Measurements from ENCODE around the gene ZBTB7C. TPM values are rescaled to one million over a fixed set of nuclear protein-coding genes. Genes with fewer than 3 reads are reported as not detected.

Gene ZBTB7C
- total RNA-seq, 1 experiment from 2014 or later, result 0.10 TPM

DNA sequence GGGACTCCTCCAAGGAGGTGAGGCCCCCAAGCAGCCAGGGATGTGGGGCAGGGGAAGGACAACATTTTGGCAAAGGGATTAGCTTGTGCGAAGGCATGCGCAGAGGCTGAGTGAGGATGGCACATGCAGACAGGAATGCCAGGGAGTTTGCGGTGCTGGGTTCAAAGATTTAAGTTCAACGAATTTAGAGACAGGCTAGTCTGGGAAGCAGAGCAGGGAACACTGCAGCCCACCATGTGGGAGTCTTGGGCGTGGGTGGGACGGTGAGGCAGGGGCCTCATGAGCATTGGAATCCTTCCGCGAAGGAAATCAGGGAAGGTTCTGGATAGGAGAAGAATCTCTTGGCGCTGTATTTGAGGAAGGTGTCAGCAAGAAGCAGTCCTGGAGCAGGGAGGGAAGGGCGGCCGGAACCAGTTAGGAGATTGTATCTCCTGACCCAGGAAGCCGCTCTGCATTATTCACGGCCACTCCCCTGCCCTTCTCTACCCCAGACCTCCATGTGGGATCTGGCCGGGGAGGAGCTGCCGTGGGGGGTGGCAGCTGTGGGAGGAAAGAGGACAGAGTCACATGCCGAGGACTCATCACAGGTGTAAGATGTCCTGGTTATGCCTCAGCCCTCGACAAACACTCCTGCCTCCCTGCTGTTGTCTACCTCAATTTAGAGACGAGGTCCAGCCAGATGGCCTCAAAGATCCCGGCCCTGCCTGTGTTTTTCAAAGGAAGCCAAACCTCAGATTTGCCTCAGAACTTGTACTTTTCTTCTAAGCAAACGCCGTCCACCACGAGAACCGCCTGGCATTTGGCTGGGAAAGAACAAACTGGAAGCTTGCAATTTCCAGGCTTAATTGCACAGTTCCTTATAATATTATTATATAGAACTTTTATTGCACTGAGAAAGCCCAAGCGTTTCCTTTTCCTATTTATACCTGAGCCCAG is 355.0 kb downstream of the ZBTB7C start:
- H3K36me3 ChIP-seq, result no peaks in the 10 kb centered on the region
- H3K4me3 ChIP-seq, result no peak overlapping the region
- no peaks in the 10 kb centered on the region for H3K9me3 ChIP-seq
- H3K27me3 ChIP-seq, result peaks cover 2% of the 10 kb centered on the region; the same call in 1 of the 2 replicates
- no peak for DNase-seq

DNA sequence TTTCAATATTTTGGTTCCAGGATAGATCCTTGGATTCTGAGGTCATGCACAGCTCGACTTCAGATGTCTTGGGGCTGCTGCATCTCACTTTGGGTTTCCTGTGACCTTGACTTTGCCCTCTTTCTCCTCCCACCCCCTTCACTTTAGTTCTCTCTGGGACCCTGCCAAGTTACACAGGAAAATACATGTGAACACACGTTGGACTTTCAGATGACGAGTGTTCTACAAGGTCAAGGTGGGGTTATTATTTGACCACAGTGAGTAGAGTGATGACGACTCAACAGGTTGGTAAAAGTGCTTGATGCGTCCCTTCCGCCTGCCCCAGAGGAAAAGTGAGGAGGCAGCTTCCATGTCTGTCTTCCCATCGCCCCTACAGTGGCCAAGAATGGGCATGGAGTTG is 356.3 kb downstream of the ZBTB7C start:
- Histone ChIP-seq H3K9me3 (no peaks in the 10 kb centered on the region), H3K36me3 (no peaks in the 10 kb centered on the region), H3K27me3 (peaks cover 2% of the 10 kb centered on the region; the same call in 1 of the 2 replicates), H3K4me3 (no peak overlapping the region)
- DNase-seq, result no peak

- H3K4me3 ChIP-seq, result no peak overlapping the region
- no peaks in the 10 kb centered on the region for H3K9me3 ChIP-seq
- H3K36me3 ChIP-seq, result no peaks in the 10 kb centered on the region
- DNase-seq, result no peak
- peaks cover 2% of the 10 kb centered on the region; the same call in 1 of the 2 replicates for H3K27me3 ChIP-seq
These were observed 357.0 kb downstream of the ZBTB7C start for GRCh38 chr18:48051945-48052840.

GRCh38 chr18:48050176-48050575 is 359.0 kb downstream of the ZBTB7C start:
- no peaks in the 10 kb centered on the region for H3K36me3 ChIP-seq
- H3K27me3 ChIP-seq, result no peaks in the 10 kb centered on the region
- H3K9me3 ChIP-seq, result no peaks in the 10 kb centered on the region

DNA sequence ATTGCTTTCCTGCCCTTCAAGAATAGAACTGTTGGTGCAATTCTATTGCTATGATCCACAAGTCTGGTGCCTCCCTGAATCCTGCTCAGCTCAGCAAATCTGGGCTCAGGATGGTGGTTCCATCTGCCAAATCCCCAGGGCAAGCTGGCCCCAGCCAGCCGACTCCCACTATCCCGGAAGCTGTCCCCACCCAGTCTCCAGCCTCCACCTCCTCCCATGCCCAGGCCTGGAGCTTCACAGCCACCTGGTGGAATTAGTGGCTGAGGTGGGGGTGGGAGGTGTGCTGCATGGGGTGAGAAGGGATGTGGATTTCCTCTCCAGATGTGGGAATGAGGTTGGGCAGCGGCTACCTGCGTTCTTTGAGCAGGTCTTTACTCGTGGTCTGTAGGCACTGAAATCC is 359.4 kb downstream of the ZBTB7C start:
- no peak overlapping the region for H3K4me3 ChIP-seq
- peak; percentile 7 for DNase-seq
- H3K27me3 ChIP-seq, result no peaks in the 10 kb centered on the region
- no peaks in the 10 kb centered on the region for H3K9me3 ChIP-seq
- no peaks in the 10 kb centered on the region for H3K36me3 ChIP-seq

More at GRCh38 chr18:48050176-48050575, 359.0 kb downstream of the ZBTB7C start:
- no peak overlapping the region for H3K4me3 ChIP-seq
- DNase-seq, result no peak

GRCh38 chr18:48048251-48048650 is 360.9 kb downstream of the ZBTB7C start:
- no peaks in the 10 kb centered on the region for H3K27me3 ChIP-seq
- no peak overlapping the region for H3K4me3 ChIP-seq
- no peak for DNase-seq
- no peaks in the 10 kb centered on the region for H3K9me3 ChIP-seq
- H3K36me3 ChIP-seq, result no peaks in the 10 kb centered on the region

DNA sequence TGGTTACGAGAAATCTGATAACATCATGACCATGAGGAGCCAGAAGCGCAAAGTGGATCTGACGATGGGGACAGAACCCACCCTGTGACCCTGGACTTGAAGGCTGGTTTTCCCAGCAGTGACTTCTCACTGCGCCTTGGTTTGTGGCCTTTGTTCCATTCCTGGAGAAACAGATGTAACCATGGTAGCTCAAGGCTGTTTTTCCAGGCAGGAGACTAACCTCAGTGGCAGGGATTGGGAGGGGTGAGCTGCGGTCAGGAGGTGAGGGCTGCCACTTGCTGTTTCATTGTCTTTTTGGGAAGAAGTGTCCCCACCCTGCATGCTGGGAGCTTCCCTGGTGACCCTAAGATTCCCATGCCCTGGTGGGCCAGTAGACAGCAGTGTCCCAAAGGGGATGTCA is 362.3 kb downstream of the ZBTB7C start:
- Histone ChIP-seq H3K27me3 (no peaks in the 10 kb centered on the region), H3K4me3 (no peak overlapping the region), H3K36me3 (no peaks in the 10 kb centered on the region), H3K9me3 (no peaks in the 10 kb centered on the region)
- DNase-seq, result no peak

- no peak for DNase-seq
- no peaks in the 10 kb centered on the region for H3K36me3 ChIP-seq
- H3K4me3 ChIP-seq, result no peak overlapping the region
- no peaks in the 10 kb centered on the region for H3K27me3 ChIP-seq
- no peaks in the 10 kb centered on the region for H3K9me3 ChIP-seq
These were observed 363.4 kb downstream of the ZBTB7C start for GRCh38 chr18:48045744-48046143.

DNA sequence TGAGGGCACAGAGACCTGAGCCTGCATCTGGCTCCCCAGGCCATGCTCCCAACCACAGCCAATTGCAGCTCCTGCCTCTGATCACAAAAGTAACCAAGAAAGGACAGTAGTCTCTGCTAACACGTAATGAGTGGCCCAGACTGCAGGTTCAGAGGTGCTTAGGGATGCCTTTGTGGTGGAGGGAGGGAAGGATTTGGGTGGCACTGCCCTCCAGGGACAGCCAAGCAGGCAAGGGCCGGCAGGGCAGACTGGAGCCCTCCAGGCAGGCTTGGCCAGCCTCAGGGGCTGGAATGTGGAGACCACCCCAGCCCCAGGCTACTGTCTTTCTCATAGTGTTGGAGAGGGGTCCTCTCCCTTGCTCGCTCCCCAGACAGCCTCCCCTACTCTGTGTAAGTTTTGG is 364.2 kb downstream of the ZBTB7C start:
- H3K9me3 ChIP-seq, result no peaks in the 10 kb centered on the region
- H3K4me3 ChIP-seq, result no peak overlapping the region
- no peaks in the 10 kb centered on the region for H3K36me3 ChIP-seq
- no peaks in the 10 kb centered on the region for H3K27me3 ChIP-seq
- DNase-seq, result no peak

GRCh38 chr18:48043166-48043565 is 366.0 kb downstream of the ZBTB7C start:
- no peak overlapping the region for H3K4me3 ChIP-seq
- H3K9me3 ChIP-seq, result no peaks in the 10 kb centered on the region
- no peaks in the 10 kb centered on the region for H3K36me3 ChIP-seq
- no peak for DNase-seq
- no peaks in the 10 kb centered on the region for H3K27me3 ChIP-seq

DNA sequence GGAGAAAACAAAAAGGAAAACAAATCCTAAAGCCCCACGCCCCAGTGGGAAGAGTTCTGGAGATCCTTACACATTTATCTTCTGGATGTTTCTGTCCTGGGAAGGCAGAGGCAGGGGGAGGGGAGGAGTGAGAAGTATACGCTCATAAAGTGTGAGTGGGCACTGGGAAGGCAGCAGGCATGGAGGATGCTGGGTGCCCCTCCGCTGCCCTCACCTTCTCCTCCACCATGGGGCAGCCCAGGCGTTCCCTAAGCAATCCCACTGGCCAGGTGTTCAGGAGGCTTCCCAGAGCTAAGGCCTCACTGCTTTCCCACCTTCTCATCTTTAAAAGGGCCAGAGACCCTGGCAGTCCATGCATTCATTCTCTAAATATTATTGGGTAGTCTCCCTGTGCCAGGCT is 366.8 kb downstream of the ZBTB7C start:
- Histone ChIP-seq H3K4me3 (no peak overlapping the region), H3K9me3 (no peaks in the 10 kb centered on the region), H3K27me3 (no peaks in the 10 kb centered on the region), H3K36me3 (no peaks in the 10 kb centered on the region)
- no peak for DNase-seq

- Histone ChIP-seq H3K27me3 (no peaks in the 10 kb centered on the region), H3K4me3 (no peak overlapping the region), H3K9me3 (no peaks in the 10 kb centered on the region), H3K36me3 (no peaks in the 10 kb centered on the region)
- DNase-seq, result no peak
These were observed 368.6 kb downstream of the ZBTB7C start for GRCh38 chr18:48040457-48041110.

GRCh38 chr18:48039769-48040215 is 369.4 kb downstream of the ZBTB7C start:
- Histone ChIP-seq H3K9me3 (no peaks in the 10 kb centered on the region), H3K36me3 (no peaks in the 10 kb centered on the region), H3K4me3 (no peak overlapping the region), H3K27me3 (no peaks in the 10 kb centered on the region)
- no peak for DNase-seq

DNA sequence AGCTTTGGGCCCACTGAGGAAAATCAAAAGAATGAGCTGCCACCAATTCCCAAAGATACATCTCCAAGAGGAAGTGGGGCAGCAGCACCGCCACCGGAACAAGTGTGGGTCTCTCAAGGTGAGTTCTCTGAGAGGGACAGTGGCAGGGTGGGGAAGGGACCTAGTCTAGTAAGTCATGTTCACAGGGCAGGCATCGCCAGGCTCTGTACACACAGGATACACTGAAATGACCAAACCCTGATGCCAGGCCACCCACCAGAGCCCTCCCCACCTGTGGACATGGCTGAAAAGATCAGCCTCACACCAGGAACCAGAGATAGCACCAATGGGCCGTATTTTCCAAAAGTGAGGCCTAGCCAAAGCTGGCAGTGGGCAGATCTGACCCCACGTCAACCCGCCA is 370.5 kb downstream of the ZBTB7C start:
- no peaks in the 10 kb centered on the region for H3K36me3 ChIP-seq
- H3K9me3 ChIP-seq, result no peaks in the 10 kb centered on the region
- DNase-seq, result no peak
- H3K4me3 ChIP-seq, result no peak overlapping the region
- H3K27me3 ChIP-seq, result no peaks in the 10 kb centered on the region

GRCh38 chr18:48037481-48038271 is 371.5 kb downstream of the ZBTB7C start:
- H3K4me3 ChIP-seq, result no peak overlapping the region
- H3K36me3 ChIP-seq, result no peaks in the 10 kb centered on the region
- H3K9me3 ChIP-seq, result no peaks in the 10 kb centered on the region
- no peaks in the 10 kb centered on the region for H3K27me3 ChIP-seq
- DNase-seq, result peak; percentile 8
